Stimulated activated CD8-positive, alpha-beta memory T cell treated with anti-CD3 and anti-CD28 coated beads, Interleukin-15, amount 100 ng/mL, for 1 hour (primary cell): Measurements from ENCODE around the gene HSPA1A.

Source experiments
- DNase-seq: peaks from one replicate; pipeline ENCODE4 v3.0.0-alpha.2; 2020; ENCODE audit warnings: low read depth

HSPA1A gene

DNA sequence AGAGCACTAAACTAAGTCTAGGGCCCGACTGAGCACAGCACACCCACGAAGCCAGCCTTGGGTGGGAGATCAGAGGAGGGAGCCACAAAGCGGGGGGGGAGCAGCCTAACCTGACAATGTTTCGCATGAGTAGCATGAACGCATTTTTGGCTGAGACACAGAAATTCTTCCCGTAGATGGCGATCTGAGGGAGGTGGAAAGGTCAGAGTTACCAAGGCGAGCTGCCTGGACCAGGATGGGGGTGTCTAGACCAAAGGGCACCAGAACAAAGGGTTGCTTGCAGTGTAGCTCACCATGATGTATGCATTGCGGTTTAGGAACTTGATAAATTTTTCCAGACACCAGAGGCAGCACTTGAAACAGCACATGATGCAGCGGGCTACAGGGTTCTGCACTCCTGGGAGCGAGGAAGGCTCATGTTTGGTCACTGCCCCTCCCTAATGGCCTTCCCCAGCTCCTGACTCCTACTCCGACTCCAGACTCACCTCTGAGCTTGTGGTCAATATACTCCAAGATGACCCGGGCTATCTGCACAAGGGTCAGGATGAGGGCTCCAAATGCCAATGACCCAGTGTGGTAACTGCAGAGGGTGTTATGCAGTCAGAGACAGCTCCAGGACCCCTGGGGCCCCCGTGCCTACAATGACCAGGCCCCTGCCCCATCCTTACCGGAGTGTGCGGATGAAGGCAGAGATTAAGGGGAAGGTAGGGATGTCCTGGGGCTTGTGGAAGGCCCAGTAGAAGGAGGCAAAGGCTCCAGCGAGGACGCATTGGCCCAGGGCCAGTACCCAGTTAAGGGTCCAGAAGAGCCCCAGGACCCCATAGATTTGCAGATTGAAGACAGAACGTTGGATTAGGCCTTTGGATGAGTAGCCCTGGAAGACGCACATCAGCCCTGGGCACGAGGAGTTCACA, 50.1 kb downstream of the HSPA1A start:
- DNase-seq = no peak
